Stimulated activated CD8-positive, alpha-beta memory T cell treated with anti-CD3 and anti-CD28 coated beads, Interleukin-15, amount 100 ng/mL, for 4 hours (primary cell): ENCODE data around the gene NSMCE3.

ENCODE experiments used
- DNase-seq, 2 donors: peaks; one replicate each; pipeline ENCODE4 v3.0.0-alpha.2; 2020; ENCODE audit warnings: low read depth in 2 of 2

NSMCE3 gene

DNA sequence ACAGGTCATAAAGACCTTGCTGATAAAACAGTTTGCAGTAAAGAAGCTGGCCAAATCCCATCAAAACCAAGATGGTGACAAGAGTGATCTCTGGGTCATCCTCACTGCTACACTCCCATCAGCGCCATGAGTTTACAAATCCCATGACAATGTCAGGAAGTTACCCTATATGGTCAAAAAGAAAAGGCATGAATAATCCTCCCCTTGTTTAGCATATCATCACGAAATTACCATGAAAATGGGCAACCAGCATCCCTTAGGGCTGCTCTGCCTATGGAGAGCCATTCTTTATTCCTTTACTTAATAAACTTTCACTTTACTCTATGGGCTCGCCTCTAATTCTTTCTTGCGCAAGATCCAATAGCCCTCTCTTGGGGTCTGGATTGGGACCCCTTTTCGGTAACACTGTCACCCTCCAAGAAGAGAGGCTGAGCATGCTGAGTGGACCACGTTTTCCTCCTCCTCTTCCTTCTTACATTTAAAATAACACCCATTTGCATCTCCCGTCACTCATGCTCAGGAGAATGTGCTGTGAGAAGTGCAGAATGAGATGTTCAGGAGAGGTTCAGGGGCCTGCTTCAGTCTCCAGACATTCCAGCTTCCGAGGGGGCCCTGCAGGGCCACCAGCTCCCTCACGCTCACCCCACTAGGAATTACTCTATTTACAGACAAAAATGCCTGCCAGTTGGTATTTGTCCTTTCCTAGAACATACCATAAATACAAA is 47.3 kb downstream of the NSMCE3 start:
- DNase-seq, result no peak

DNA sequence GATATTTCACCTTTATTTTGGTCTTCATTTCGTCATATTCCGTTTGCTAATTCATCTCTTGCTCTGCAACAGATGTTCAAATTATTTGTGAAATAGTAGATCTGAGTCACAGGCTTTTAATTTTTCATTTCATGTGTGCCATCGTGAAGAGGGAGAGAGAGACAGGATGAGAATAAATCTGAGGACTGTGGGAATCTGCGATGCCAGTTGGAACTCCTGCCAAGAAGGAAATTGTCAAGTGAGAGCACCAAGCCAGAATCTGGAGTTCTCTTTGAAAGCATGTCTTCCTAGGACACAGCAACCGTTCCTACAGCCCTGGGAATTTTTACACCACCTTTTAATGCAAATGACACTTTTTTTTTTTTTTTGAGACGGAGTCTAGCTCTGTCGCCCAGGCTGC is 48.8 kb downstream of the NSMCE3 start:
- no peak for DNase-seq

GRCh38 chr15:29216955-29217354 is 52.7 kb downstream of the NSMCE3 start:
- DNase-seq, result no peak
